ENCODE measurements around the gene SLC27A2. TPM values are rescaled to one million over a fixed set of nuclear protein-coding genes. Genes with fewer than 3 reads are reported as not detected.
A peak's percentile ranks its signal among the peaks of the same experiment; 100 is the strongest.

The SLC27A2 gene
- total and polyA plus RNA-seq, 4 donors = 80.2 to 504 (median 216) TPM

DNA sequence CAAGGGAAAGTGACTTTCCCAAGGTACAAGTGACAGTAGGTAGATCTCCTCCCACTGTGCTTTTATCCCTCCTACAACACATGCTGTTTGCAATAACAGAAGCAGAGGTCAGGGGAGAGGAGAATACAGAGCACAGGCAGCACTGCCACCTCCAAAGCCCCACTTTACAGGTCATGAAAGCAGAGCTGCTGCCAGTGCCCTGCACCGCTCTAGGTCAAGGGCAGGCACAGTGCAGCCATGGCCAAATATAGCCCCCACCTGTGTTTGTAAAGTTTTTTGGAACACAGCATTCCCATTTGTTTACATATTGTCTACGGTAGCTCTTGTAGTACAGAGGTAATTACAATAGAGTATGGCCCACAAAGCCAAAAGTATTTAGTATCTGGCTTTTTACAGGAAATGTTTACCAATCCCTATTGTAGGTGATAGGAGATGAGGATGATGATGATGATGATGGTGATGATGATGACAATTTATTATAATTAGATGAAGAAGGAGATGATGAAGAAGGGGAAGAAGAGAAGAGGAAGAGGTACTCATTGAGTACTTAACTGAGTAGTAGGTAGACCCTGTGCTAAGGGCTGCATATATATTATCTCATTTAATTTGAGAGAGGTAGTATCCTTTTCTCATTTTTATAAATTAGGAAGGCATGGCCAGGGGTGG, 63.1 kb downstream of the SLC27A2 start:
- Histone ChIP-seq H3K4me3 (ENCODE audit: low read depth in 1 of 3, low read length in 3 of 3) (no peak overlapping the region), H3K9me3 (ENCODE audit: control insufficient read depth in 4 of 4, low read length in 3 of 4) (no peaks in the 10 kb centered on the region), H3K4me1 (ENCODE audit: control insufficient read depth in 4 of 4, insufficient read depth in 4 of 4, low read length in 3 of 4) (peaks cover 17 to 61% (median 48%) of the 10 kb centered on the region in 4 donors), H3K27ac (ENCODE audit: low read depth in 1 of 2, low read length in 2 of 2) (peak overlapping the region; percentile 79 to 85), H3K36me3 (ENCODE audit: control insufficient read depth in 4 of 4, insufficient read depth in 3 of 4, low read depth in 1 of 4, low read length in 3 of 4) (no peaks in the 10 kb centered on the region), H3K27me3 (ENCODE audit: control insufficient read depth in 4 of 4, insufficient read depth in 4 of 4, low read length in 3 of 4) (no peaks in the 10 kb centered on the region), H3K9ac (ENCODE audit: low read depth in 1 of 2, low read length in 2 of 2) (no peak overlapping the region)
- no peak for DNase-seq (ENCODE audit: low spot score)
- TF ChIP-seq, protein P1, sequence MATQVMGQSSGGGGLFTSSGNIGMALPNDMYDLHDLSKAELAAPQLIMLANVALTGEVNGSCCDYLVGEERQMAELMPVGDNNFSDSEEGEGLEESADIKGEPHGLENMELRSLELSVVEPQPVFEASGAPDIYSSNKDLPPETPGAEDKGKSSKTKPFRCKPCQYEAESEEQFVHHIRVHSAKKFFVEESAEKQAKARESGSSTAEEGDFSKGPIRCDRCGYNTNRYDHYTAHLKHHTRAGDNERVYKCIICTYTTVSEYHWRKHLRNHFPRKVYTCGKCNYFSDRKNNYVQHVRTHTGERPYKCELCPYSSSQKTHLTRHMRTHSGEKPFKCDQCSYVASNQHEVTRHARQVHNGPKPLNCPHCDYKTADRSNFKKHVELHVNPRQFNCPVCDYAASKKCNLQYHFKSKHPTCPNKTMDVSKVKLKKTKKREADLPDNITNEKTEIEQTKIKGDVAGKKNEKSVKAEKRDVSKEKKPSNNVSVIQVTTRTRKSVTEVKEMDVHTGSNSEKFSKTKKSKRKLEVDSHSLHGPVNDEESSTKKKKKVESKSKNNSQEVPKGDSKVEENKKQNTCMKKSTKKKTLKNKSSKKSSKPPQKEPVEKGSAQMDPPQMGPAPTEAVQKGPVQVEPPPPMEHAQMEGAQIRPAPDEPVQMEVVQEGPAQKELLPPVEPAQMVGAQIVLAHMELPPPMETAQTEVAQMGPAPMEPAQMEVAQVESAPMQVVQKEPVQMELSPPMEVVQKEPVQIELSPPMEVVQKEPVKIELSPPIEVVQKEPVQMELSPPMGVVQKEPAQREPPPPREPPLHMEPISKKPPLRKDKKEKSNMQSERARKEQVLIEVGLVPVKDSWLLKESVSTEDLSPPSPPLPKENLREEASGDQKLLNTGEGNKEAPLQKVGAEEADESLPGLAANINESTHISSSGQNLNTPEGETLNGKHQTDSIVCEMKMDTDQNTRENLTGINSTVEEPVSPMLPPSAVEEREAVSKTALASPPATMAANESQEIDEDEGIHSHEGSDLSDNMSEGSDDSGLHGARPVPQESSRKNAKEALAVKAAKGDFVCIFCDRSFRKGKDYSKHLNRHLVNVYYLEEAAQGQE (IDR thresholded peaks at IDR 0.05) = peak; percentile 88
- TF ChIP-seq, protein P2, sequence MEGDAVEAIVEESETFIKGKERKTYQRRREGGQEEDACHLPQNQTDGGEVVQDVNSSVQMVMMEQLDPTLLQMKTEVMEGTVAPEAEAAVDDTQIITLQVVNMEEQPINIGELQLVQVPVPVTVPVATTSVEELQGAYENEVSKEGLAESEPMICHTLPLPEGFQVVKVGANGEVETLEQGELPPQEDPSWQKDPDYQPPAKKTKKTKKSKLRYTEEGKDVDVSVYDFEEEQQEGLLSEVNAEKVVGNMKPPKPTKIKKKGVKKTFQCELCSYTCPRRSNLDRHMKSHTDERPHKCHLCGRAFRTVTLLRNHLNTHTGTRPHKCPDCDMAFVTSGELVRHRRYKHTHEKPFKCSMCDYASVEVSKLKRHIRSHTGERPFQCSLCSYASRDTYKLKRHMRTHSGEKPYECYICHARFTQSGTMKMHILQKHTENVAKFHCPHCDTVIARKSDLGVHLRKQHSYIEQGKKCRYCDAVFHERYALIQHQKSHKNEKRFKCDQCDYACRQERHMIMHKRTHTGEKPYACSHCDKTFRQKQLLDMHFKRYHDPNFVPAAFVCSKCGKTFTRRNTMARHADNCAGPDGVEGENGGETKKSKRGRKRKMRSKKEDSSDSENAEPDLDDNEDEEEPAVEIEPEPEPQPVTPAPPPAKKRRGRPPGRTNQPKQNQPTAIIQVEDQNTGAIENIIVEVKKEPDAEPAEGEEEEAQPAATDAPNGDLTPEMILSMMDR (IDR thresholded peaks at IDR 0.05; ENCODE audit: low read depth, low read length, missing input control) = no peak
- TF ChIP-seq, protein P3, sequence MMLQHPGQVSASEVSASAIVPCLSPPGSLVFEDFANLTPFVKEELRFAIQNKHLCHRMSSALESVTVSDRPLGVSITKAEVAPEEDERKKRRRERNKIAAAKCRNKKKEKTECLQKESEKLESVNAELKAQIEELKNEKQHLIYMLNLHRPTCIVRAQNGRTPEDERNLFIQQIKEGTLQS (IDR thresholded peaks at IDR 0.05) = no peak
- TF ChIP-seq YY1 (IDR thresholded peaks at IDR 0.05) (peak; percentile 87), SP1 (IDR thresholded peaks at IDR 0.05) (peak; percentile 98), RXRA (IDR thresholded peaks at IDR 0.05) (peak; percentile 99 to 100), HNF4G (IDR thresholded peaks at IDR 0.05) (peak; percentile 70), JUND (IDR thresholded peaks at IDR 0.05) (peak; percentile 41 to 82), NR2F2 (IDR thresholded peaks at IDR 0.05) (peak; percentile 92), TAF1 (conservative IDR thresholded peaks at IDR 0.05) (no peak), EGR1 (IDR thresholded peaks at IDR 0.05; ENCODE audit: low read depth in 2 of 2) (peak in 1 of 2 donors; percentile 40), GABPA (IDR thresholded peaks at IDR 0.05 in 1 of 2, conservative IDR thresholded peaks at IDR 0.05 in 1 of 2) (peak in 1 of 2 donors; percentile 42), HNF4A (conservative IDR thresholded peaks at IDR 0.05) (peak; percentile 92 to 94), FOXA2 (IDR thresholded peaks at IDR 0.05) (peak; percentile 89), RAD21 (IDR thresholded peaks at IDR 0.05) (peak; percentile 57 to 64), FOXA1 (IDR thresholded peaks at IDR 0.05) (peak; percentile 84)
- TF ChIP-seq, protein P4, sequence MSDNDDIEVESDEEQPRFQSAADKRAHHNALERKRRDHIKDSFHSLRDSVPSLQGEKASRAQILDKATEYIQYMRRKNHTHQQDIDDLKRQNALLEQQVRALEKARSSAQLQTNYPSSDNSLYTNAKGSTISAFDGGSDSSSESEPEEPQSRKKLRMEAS (IDR thresholded peaks at IDR 0.05) = peak; percentile 95
- TF ChIP-seq, protein P5, sequence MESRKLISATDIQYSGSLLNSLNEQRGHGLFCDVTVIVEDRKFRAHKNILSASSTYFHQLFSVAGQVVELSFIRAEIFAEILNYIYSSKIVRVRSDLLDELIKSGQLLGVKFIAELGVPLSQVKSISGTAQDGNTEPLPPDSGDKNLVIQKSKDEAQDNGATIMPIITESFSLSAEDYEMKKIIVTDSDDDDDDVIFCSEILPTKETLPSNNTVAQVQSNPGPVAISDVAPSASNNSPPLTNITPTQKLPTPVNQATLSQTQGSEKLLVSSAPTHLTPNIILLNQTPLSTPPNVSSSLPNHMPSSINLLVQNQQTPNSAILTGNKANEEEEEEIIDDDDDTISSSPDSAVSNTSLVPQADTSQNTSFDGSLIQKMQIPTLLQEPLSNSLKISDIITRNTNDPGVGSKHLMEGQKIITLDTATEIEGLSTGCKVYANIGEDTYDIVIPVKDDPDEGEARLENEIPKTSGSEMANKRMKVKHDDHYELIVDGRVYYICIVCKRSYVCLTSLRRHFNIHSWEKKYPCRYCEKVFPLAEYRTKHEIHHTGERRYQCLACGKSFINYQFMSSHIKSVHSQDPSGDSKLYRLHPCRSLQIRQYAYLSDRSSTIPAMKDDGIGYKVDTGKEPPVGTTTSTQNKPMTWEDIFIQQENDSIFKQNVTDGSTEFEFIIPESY (IDR thresholded peaks at IDR 0.05) = peak; percentile 90
- WGBS = 39% methylated on average over 2 of the region's 2 CpGs
